Stimulated activated CD8-positive, alpha-beta memory T cell treated with anti-CD3 and anti-CD28 coated beads, Interleukin-4, amount 100 ng/mL, for 4 hours (primary cell): ENCODE measurements around the gene MNAT1.

Experiments used
- DNase-seq, 2 donors: peaks; one replicate each; pipeline ENCODE4 v3.0.0-alpha.2; 2020; ENCODE audit warnings: low read depth in 2 of 2, low spot score in 1 of 2

Gene MNAT1

GRCh38 chr14:60964904-60965303 is 230.3 kb downstream of the MNAT1 start:
- no peak for DNase-seq

GRCh38 chr14:60965402-60965801 is 230.8 kb downstream of the MNAT1 start:
- DNase-seq = no peak

DNA sequence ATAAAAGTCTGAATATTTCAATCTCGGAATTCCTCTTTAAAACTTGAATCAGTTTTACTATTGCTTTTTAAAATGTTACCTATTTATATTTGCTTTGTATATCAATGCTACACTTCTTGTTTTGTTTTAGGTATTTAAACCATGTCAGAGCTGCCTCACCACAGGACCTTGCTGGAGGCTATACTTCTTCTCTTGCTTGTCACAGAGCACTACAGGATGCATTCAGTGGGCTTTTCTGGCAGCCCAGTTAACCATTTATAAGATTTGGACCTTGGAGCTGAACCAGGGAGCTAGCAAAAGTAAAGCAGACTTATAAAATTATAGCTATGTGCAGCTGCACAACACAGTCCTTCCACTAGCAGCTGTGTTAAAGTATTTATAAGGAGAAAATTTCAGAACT is 233.5 kb downstream of the MNAT1 start:
- DNase-seq = no peak

DNA sequence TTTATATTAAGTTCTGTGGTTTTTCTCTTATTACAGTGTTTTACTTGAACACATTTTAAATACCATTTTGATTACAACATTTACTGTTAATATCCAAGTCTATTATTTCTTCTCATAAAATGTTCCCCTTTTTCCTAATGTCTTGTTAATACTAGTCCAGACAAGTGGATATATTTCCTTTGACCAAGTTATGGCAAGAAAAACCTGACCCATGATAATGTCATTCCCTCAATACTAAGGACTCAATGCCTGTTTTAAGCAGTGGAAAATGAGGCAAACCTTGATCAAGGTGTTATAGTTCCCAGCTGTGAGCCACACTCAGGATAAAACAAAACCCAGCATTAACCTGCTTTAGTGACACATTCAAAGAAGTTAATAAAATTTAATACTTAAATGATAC is 234.1 kb downstream of the MNAT1 start:
- no peak for DNase-seq

- DNase-seq = no peak
These were observed 235.6 kb downstream of the MNAT1 start for GRCh38 chr14:60970146-60970545.

- no peak for DNase-seq
These were observed 236.7 kb downstream of the MNAT1 start for GRCh38 chr14:60971271-60971670.

DNA sequence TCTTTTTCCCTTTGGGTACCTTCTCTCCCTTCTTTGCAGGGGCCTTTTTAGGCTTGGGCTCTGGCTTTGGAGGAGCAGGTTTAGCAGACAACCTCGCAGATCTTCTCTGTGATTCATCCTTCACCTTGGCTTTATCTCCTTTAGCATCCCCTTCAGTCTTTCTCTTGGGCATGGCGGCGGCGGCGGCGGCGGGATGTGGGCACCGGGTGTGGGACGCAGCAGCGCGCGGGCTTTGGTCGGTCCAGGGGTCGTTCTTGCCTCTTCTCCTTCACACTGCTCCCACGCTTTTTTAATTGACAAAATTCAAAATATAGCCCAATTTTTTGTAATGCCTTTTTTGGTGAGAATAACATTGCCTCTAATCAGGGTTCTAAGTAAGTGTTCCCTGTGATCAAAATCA is 237.7 kb downstream of the MNAT1 start:
- DNase-seq = no peak

GRCh38 chr14:60973070-60973469 is 238.5 kb downstream of the MNAT1 start:
- no peak for DNase-seq

GRCh38 chr14:60974090-60974651 is 239.6 kb downstream of the MNAT1 start:
- DNase-seq = no peak

GRCh38 chr14:60975551-60975950 is 241.0 kb downstream of the MNAT1 start:
- no peak for DNase-seq

DNA sequence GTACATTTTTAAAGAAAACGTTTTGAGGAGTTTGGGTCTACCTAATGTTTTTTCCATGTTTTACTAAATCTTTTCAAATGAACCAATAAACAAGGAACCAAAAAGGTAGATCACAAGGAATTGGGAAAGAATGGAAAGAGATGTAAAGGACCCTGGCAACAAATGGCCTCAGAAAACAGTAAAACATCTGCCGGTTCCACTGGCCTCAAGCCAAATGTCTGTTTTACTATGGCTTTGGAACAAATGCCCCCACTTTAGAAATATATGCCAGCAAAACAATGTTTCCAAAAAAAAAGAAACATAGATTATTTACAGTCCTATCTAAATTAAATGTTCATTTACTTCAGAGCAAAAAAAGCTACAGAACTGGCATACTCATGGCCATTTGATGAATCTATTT is 243.3 kb downstream of the MNAT1 start:
- no peak for DNase-seq

- peak; percentile 82 for DNase-seq
These were observed 246.5 kb downstream of the MNAT1 start, which contains the start of the genes SLC38A6 and TRMT5 for GRCh38 chr14:60980811-60981632. Gene SLC38A6 (plus strand): TSS chr14:60981245. CDS start chr14:60981278, 33 bp downstream. Gene TRMT5 (minus strand): TSS chr14:60981079. CDS start chr14:60980973, 106 bp downstream.

GRCh38 chr14:60981633-60982455 is 247.3 kb downstream of the MNAT1 start:
- DNase-seq = no peak

DNA sequence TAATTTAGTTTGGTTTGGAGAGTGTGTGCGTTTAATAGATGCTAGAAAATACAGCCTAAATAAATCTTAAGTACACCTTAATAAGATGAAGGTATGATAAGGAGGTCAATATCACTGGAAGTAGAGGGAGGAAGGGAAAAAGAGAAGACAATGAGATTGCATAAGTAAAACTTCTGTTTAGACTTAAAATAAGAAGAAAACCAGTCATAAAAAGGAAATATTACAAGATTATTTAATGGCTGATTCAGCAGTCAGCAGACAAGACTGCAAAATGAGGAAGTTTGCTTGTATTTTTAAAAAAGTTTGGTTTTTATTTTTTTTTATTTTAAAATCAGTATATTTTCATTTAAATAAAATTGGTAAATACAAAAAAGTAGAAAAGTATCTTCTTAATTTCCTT is 249.6 kb downstream of the MNAT1 start:
- DNase-seq = no peak

DNA sequence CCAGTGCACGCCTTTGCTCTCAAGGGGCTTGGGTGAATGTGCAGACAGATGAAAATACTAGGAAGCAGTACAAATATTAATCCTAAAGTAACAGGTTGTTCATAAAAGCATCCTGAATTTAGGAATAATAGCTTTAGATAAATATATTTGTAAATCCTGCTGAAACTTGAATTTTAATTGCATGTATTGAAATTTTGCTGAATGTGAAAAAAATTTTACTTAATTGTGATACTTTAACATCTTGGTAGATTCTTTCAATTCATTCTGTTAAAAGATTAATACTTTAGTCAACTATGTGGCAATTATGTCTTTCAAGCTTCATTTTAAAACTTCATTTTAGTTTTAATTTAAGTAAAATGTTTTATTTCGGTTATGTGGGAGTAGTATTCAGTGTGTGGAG is 251.9 kb downstream of the MNAT1 start:
- DNase-seq = no peak

GRCh38 chr14:60989599-60989998 is 255.0 kb downstream of the MNAT1 start:
- no peak for DNase-seq

GRCh38 chr14:60998617-60999016 is 264.1 kb downstream of the MNAT1 start:
- no peak for DNase-seq

DNA sequence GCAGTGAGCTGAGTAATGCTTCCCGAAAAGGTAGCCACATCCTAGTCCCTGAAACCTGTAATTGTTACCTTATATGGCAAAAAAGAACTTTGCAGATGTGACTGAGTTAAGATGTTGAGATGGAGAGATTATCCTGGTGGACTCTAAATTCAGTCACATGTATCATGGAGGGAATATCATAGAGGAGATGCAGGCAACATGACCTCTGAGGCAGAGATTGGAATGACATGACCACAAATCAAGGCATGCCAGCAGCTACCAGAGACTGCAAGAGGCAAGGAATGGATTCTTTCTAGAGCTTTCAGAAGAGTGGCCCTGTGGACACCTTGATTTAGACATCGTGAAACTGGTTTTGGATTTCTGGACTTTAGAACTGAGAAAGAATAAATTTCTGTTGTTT is 265.0 kb downstream of the MNAT1 start:
- no peak for DNase-seq

GRCh38 chr14:61003571-61003970 is 269.0 kb downstream of the MNAT1 start:
- DNase-seq = no peak

DNA sequence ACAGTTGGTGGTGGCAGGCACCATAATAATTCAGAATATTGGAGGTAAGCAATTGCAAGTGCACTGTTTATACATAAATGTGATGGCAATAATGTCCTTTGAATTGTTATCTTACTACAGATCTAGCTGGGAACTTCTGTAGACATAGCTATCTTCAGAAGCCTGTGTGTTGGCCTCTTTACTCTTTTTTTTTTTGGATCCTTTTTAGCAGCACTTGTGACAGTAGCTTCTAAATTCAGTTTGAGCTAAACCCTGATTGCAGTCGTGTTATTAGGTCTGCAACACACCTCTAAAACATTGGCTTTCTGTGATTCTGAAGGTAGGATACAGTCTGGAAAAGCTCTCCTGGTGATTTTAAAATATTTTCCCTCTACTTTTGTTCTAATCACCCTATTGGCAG is 285.0 kb downstream of the MNAT1 start:
- no peak for DNase-seq
